ACC112 (cell line): ENCODE results near the gene C1orf159.

ENCODE experiments used
- H2AFZ ChIP-seq: fragments of 200-600 bp; sonication (generic); one replicate; pipeline ENCODE4 v1.6.0; 2017; ENCODE audit warnings: antibody characterized with exemption, low read length; ENCODE audit not compliant: unreplicated experiment
- H3K27ac ChIP-seq: fragments of 200-600 bp; sonication (generic); 2 replicates; pipeline ENCODE4 v1.5.1; 2014; ENCODE audit warnings: low read depth, mild to moderate bottlenecking, antibody characterized with exemption, low read length, moderate library complexity
- H3K27me3 ChIP-seq: fragments of 200-600 bp; sonication (generic); 2 replicates; pipeline ENCODE4 v1.6.1; 2014; ENCODE audit warnings: mild to moderate bottlenecking, antibody characterized with exemption, low read length, moderate library complexity, mixed read lengths; ENCODE audit not compliant: insufficient read depth
- H3K36me3 ChIP-seq: fragments of 200-600 bp; sonication (generic); 2 replicates; pipeline ENCODE4 v1.6.1; 2016; ENCODE audit warnings: mild to moderate bottlenecking, antibody characterized with exemption, low read length, moderate library complexity, mixed read lengths; ENCODE audit not compliant: insufficient read depth
- H3K4me1 ChIP-seq: fragments of 200-600 bp; sonication (generic); one replicate; pipeline ENCODE4 v1.6.1; 2016; ENCODE audit warnings: low read length, mixed read lengths; ENCODE audit not compliant: insufficient read depth, unreplicated experiment, control insufficient read depth
- H3K4me3 ChIP-seq: fragments of 200-600 bp; sonication (generic); 2 replicates; pipeline ENCODE4 v1.5.1; 2014; ENCODE audit warnings: mild to moderate bottlenecking, low read depth, low read length
- H3K79me2 ChIP-seq: fragments of 200-600 bp; sonication (generic); one replicate; pipeline ENCODE4 v1.6.0; 2016; ENCODE audit warnings: low read length; ENCODE audit not compliant: control insufficient read depth, unreplicated experiment, insufficient read depth

The C1orf159 gene

GRCh38 chr1:1053682-1054081 is 62.2 kb downstream of the C1orf159 start:
- Histone ChIP-seq H2AFZ (no peak overlapping the region), H3K4me1 (peaks cover 8% of the 10 kb centered on the region)

GRCh38 chr1:1053022-1053421 is 62.9 kb downstream of the C1orf159 start:
- Histone ChIP-seq H3K4me1 (peaks cover 2% of the 10 kb centered on the region), H2AFZ (no peak overlapping the region), H3K4me3 (no peak overlapping the region), H3K79me2 (no peaks in the 10 kb centered on the region), H3K27me3 (no peaks in the 10 kb centered on the region), H3K36me3 (peaks cover 7% of the 10 kb centered on the region; the same call in 1 of the 2 replicates), H3K27ac (no peak overlapping the region)

More at GRCh38 chr1:1053682-1054081, 62.2 kb downstream of the C1orf159 start:
- Histone ChIP-seq H3K27ac (no peak overlapping the region), H3K79me2 (no peaks in the 10 kb centered on the region), H3K27me3 (no peaks in the 10 kb centered on the region), H3K4me3 (no peak overlapping the region), H3K36me3 (peaks cover 7% of the 10 kb centered on the region; the same call in 1 of the 2 replicates)

GRCh38 chr1:1052003-1052840 is 63.7 kb downstream of the C1orf159 start:
- no peak overlapping the region for H3K27ac ChIP-seq
- H3K79me2 ChIP-seq, result no peaks in the 10 kb centered on the region
- peaks cover 10% of the 10 kb centered on the region; the same call in 1 of the 2 replicates for H3K36me3 ChIP-seq
- H3K4me3 ChIP-seq, result no peak overlapping the region
- H3K27me3 ChIP-seq, result no peaks in the 10 kb centered on the region
- H2AFZ ChIP-seq, result no peak overlapping the region
- no peaks in the 10 kb centered on the region for H3K4me1 ChIP-seq

GRCh38 chr1:1051127-1051810 is 64.6 kb downstream of the C1orf159 start:
- Histone ChIP-seq H3K4me3 (no peak overlapping the region), H3K4me1 (no peaks in the 10 kb centered on the region), H3K79me2 (no peaks in the 10 kb centered on the region), H3K36me3 (peaks cover 12% of the 10 kb centered on the region; the same call in 1 of the 2 replicates), H2AFZ (no peak overlapping the region), H3K27ac (no peak overlapping the region), H3K27me3 (no peaks in the 10 kb centered on the region)

GRCh38 chr1:1050577-1051052 is 65.3 kb downstream of the C1orf159 start:
- H3K36me3 ChIP-seq, result peaks cover 12% of the 10 kb centered on the region; the same call in 1 of the 2 replicates
- H3K27ac ChIP-seq, result no peak overlapping the region
- no peaks in the 10 kb centered on the region for H3K27me3 ChIP-seq
- no peak overlapping the region for H2AFZ ChIP-seq
- no peaks in the 10 kb centered on the region for H3K4me1 ChIP-seq
- no peak overlapping the region for H3K4me3 ChIP-seq
- H3K79me2 ChIP-seq, result no peaks in the 10 kb centered on the region

GRCh38 chr1:1049318-1050165 is 66.3 kb downstream of the C1orf159 start:
- Histone ChIP-seq H3K27ac (no peak overlapping the region), H3K79me2 (no peaks in the 10 kb centered on the region), H3K36me3 (peaks cover 16% of the 10 kb centered on the region; the same call in 1 of the 2 replicates), H3K27me3 (no peaks in the 10 kb centered on the region), H3K4me3 (no peak overlapping the region), H2AFZ (no peak overlapping the region), H3K4me1 (no peaks in the 10 kb centered on the region)

- no peak overlapping the region for H3K27ac ChIP-seq
- H3K4me3 ChIP-seq, result no peak overlapping the region
- H3K4me1 ChIP-seq, result no peaks in the 10 kb centered on the region
- peaks cover 24% of the 10 kb centered on the region; the same call in 1 of the 2 replicates for H3K36me3 ChIP-seq
- H2AFZ ChIP-seq, result no peak overlapping the region
- no peaks in the 10 kb centered on the region for H3K27me3 ChIP-seq
- H3K79me2 ChIP-seq, result no peaks in the 10 kb centered on the region
Observed at GRCh38 chr1:1048765-1049164, 67.1 kb downstream of the C1orf159 start.

GRCh38 chr1:1047963-1048362 is 67.9 kb downstream of the C1orf159 start:
- H2AFZ ChIP-seq, result no peak overlapping the region
- H3K79me2 ChIP-seq, result no peaks in the 10 kb centered on the region
- H3K27ac ChIP-seq, result no peak overlapping the region
- H3K27me3 ChIP-seq, result no peaks in the 10 kb centered on the region
- H3K4me1 ChIP-seq, result no peaks in the 10 kb centered on the region
- H3K36me3 ChIP-seq, result peaks cover 27% of the 10 kb centered on the region; the same call in 1 of the 2 replicates
- H3K4me3 ChIP-seq, result no peak overlapping the region

GRCh38 chr1:1047407-1047806 is 68.5 kb downstream of the C1orf159 start:
- Histone ChIP-seq H3K79me2 (no peaks in the 10 kb centered on the region), H3K27ac (no peak overlapping the region), H3K36me3 (peaks cover 30% of the 10 kb centered on the region; the same call in 1 of the 2 replicates), H3K4me1 (no peaks in the 10 kb centered on the region), H3K4me3 (no peak overlapping the region), H2AFZ (no peak overlapping the region), H3K27me3 (no peaks in the 10 kb centered on the region)

- Histone ChIP-seq H3K27me3 (no peaks in the 10 kb centered on the region), H3K36me3 (peaks cover 32% of the 10 kb centered on the region; the same call in 1 of the 2 replicates), H2AFZ (no peak overlapping the region), H3K27ac (no peak overlapping the region), H3K4me3 (no peak overlapping the region), H3K79me2 (no peaks in the 10 kb centered on the region), H3K4me1 (no peaks in the 10 kb centered on the region)
Observed at GRCh38 chr1:1046767-1047166, 69.1 kb downstream of the C1orf159 start.
